Panc1 (cell line): ENCODE measurements around the gene SCP2D1. TPM values are rescaled to one million over a fixed set of nuclear protein-coding genes. Genes with fewer than 3 reads are reported as not detected.

Source experiments
- ATAC-seq: fragments of 200-7000 bp; cut with Tn5 transposase; 2 replicates; pipeline ENCODE4 v1.9.1; 2020; ENCODE audit warnings: mild to moderate bottlenecking, moderate library complexity
- BruUV-seq: library from RNA; stranded (reverse); fragments of 400-500 nt; replicated peaks from 2 replicates; lab custom pipeline; 2021; lab: Mats Ljungman, UMichigan
- CTCF ChIA-PET: fragments of 300-600 bp; sonication (Branson Sonifier 250); formaldehyde crosslinking; loops from one replicate; lab custom pipeline; 2022; ENCODE audit warnings: antibody characterized with exemption; lab: Charles Lee
- POLR2A ChIA-PET: fragments of 300-600 bp; sonication (Branson Sonifier 250); formaldehyde crosslinking; loops from one replicate; lab custom pipeline; 2022; ENCODE audit warnings: antibody characterized with exemption; lab: Charles Lee
- DNase-seq: peaks from one replicate; pipeline ENCODE4 v3.0.0-alpha.2; 2010; ENCODE audit warnings: low read depth, low spot score
- H3K27ac ChIP-seq: 2 replicates; pipeline ENCODE4 v1.5.1; 2011; ENCODE audit warnings: mild to moderate bottlenecking, low read length, inconsistent platforms
- H3K27me3 ChIP-seq: fragments of 200-500 bp; sonication (Bioruptor generic); 2 replicates; pipeline ENCODE4 v1.6.0; 2014; ENCODE audit warnings: low read length, inconsistent platforms; ENCODE audit not compliant: control insufficient read depth, insufficient read depth
- H3K36me3 ChIP-seq: fragments of 200-500 bp; sonication (Bioruptor generic); 2 replicates; pipeline ENCODE4 v1.5.1; 2014; ENCODE audit warnings: inconsistent platforms, mild to moderate bottlenecking, low read length, moderate library complexity; ENCODE audit not compliant: control insufficient read depth, insufficient read depth
- H3K4me1 ChIP-seq: 2 replicates; pipeline ENCODE4 v1.5.1; 2011; ENCODE audit warnings: inconsistent platforms, mild to moderate bottlenecking, low read length, moderate library complexity; ENCODE audit not compliant: control insufficient read depth, insufficient read depth
- H3K4me3 ChIP-seq, 2 experiments: 2 replicates each; pipeline ENCODE4 v1.5.1; 2011 to 2012; ENCODE audit warnings: low read depth in 2 of 2, low read length in 2 of 2, mild to moderate bottlenecking in 2 of 2, inconsistent platforms in 1 of 2, moderate library complexity in 1 of 2
- H3K9me3 ChIP-seq: fragments of 200-500 bp; sonication (Bioruptor generic); 2 replicates; pipeline ENCODE4 v1.5.1; 2014; ENCODE audit warnings: low read depth, mild to moderate bottlenecking, inconsistent platforms, low read length, moderate library complexity; ENCODE audit not compliant: control insufficient read depth, insufficient read depth
- POLR2AphosphoS5 ChIP-seq: IDR thresholded peaks from 2 replicates; pipeline ENCODE4 v1.6.1; 2012; ENCODE audit warnings: mild to moderate bottlenecking, low read depth, low read length, moderate library complexity
- SIN3A ChIP-seq: IDR thresholded peaks from 2 replicates; pipeline ENCODE4 v1.6.1; 2012; ENCODE audit warnings: low read depth, mild to moderate bottlenecking, low read length, moderate library complexity, borderline replicate concordance; ENCODE audit not compliant: insufficient read depth
- TCF7L2 ChIP-seq: IDR thresholded peaks from 2 replicates; pipeline ENCODE4 v1.6.1; 2011; ENCODE audit warnings: mild to moderate bottlenecking, low read depth, low read length, inconsistent platforms
- in situ Hi-C: cut with HindIII; loops from 2 replicates; pipeline ENCODE4 v1.10.0; 2016; ENCODE audit warnings: low sequenced_read_pairs, low pct_unique_long_range_greater_than_20kb
- intact Hi-C: fragments of 100-400 bp; cut with micrococcal nuclease; formaldehyde crosslinking; loops from one replicate; pipeline ENCODE4 v1.10.0; 2022; ENCODE audit not compliant: unreplicated experiment
- total RNA-seq: library from RNA; stranded (reverse); gene quantifications from one replicate; pipeline ENCODE4 v1.2.1, GENCODE V29; 2021; ENCODE audit not compliant: unreplicated experiment
- TF ChIP-seq, protein P1 (sequence below): fragments of 450-650 bp; IDR thresholded peaks from 2 replicates; pipeline ENCODE4 v1.5.1; 2017; ENCODE audit warnings: mild to moderate bottlenecking
- TF ChIP-seq, protein P2 (sequence below), 2 experiments: IDR thresholded peaks; 2 replicates each; pipeline ENCODE4 v1.6.1; 2011 to 2012; ENCODE audit warnings: low read depth in 2 of 2, control low read depth in 1 of 2, low read length in 1 of 2, mild to moderate bottlenecking in 1 of 2, moderate library complexity in 1 of 2; ENCODE audit not compliant: insufficient read depth in 1 of 2

SCP2D1 gene
- total RNA-seq, 1 experiment from 2014 or later, result not detected

DNA sequence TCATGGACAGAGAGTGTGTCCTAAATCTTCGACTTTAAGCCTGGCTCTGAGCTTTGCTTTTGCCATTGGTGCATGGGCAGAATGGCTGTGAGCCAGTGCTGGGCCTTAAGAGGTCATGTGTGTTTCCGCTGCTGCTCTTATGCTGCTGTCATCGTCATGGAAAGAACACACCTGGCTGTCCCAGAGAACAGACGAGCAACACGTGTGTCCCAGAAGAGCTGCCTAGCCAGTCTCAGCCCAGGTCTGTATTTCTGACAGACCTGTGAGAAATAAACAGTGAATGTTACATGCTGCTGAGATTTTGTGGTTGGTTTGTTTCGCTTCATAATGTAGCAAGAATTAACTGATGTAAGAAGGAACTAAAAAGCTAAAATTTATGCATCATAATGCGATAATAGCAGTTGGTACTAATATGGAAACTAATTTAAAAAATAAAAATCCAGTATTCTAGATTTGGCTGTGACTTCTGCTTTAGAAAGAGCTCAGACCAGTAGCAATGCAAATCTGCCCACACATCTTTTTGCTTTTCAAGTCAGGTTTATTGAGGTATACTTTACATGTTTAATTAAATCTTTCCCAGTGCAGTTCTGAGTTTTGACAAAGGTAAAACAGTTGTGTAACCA lies 11.5 kb upstream of the SCP2D1 start:
- DNase-seq (no peak), ATAC-seq (no peak)
- CTCF ChIA-PET, result no interaction called here
- POLR2A ChIA-PET, result no interaction called here
- H3K9me3 ChIP-seq, result no peaks in the 10 kb centered on the region
- no TSS peak for BruUV-seq
- H3K36me3 ChIP-seq, result no peaks in the 10 kb centered on the region
- H3K4me3 ChIP-seq, result no peak overlapping the region
- in situ Hi-C loops, result no loop called here
- no peak for TF ChIP-seq POLR2AphosphoS5
- TF ChIP-seq, protein P1, sequence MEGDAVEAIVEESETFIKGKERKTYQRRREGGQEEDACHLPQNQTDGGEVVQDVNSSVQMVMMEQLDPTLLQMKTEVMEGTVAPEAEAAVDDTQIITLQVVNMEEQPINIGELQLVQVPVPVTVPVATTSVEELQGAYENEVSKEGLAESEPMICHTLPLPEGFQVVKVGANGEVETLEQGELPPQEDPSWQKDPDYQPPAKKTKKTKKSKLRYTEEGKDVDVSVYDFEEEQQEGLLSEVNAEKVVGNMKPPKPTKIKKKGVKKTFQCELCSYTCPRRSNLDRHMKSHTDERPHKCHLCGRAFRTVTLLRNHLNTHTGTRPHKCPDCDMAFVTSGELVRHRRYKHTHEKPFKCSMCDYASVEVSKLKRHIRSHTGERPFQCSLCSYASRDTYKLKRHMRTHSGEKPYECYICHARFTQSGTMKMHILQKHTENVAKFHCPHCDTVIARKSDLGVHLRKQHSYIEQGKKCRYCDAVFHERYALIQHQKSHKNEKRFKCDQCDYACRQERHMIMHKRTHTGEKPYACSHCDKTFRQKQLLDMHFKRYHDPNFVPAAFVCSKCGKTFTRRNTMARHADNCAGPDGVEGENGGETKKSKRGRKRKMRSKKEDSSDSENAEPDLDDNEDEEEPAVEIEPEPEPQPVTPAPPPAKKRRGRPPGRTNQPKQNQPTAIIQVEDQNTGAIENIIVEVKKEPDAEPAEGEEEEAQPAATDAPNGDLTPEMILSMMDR, result no peak
- no peak for TF ChIP-seq SIN3A
- TF ChIP-seq TCF7L2, result no peak
- TF ChIP-seq, protein P2, sequence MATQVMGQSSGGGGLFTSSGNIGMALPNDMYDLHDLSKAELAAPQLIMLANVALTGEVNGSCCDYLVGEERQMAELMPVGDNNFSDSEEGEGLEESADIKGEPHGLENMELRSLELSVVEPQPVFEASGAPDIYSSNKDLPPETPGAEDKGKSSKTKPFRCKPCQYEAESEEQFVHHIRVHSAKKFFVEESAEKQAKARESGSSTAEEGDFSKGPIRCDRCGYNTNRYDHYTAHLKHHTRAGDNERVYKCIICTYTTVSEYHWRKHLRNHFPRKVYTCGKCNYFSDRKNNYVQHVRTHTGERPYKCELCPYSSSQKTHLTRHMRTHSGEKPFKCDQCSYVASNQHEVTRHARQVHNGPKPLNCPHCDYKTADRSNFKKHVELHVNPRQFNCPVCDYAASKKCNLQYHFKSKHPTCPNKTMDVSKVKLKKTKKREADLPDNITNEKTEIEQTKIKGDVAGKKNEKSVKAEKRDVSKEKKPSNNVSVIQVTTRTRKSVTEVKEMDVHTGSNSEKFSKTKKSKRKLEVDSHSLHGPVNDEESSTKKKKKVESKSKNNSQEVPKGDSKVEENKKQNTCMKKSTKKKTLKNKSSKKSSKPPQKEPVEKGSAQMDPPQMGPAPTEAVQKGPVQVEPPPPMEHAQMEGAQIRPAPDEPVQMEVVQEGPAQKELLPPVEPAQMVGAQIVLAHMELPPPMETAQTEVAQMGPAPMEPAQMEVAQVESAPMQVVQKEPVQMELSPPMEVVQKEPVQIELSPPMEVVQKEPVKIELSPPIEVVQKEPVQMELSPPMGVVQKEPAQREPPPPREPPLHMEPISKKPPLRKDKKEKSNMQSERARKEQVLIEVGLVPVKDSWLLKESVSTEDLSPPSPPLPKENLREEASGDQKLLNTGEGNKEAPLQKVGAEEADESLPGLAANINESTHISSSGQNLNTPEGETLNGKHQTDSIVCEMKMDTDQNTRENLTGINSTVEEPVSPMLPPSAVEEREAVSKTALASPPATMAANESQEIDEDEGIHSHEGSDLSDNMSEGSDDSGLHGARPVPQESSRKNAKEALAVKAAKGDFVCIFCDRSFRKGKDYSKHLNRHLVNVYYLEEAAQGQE (IDR thresholded peaks at IDR 0.05; ENCODE audit: insufficient read depth in 1 of 2, low read depth in 2 of 2, low read length in 1 of 2), result no peak
- no peaks in the 10 kb centered on the region for H3K27me3 ChIP-seq
- no peaks in the 10 kb centered on the region for H3K4me1 ChIP-seq
- H3K27ac ChIP-seq, result no peak overlapping the region
- intact Hi-C loops, result no loop called here

DNA sequence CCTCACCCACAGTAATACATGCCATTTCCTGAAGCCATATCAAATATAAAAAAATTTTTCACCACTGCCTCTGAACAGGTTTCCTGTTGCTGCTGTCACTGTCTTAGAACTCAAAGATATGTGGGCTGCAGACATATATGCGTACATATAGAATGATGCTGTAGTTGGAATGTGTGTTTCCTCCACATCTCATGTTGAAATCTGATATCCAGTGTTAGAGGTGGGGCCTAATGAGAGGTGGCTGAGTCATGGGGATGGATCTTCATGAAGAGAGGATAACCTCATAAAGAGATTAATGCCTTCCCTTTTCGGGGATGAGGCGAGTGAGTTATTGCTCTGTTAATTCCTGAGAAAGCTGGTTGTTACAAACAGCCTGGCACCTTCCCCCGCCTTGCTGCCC lies 7.7 kb upstream of the SCP2D1 start:
- TF ChIP-seq POLR2AphosphoS5 (no peak), SIN3A (no peak), TCF7L2 (no peak)
- TF ChIP-seq, protein P2 (IDR thresholded peaks at IDR 0.05; ENCODE audit: insufficient read depth in 1 of 2, low read depth in 2 of 2, low read length in 1 of 2), result no peak
- TF ChIP-seq, protein P1, result no peak

More for the DNA sequence above, 7.7 kb upstream of the SCP2D1 start:
- H3K4me1 ChIP-seq, result no peaks in the 10 kb centered on the region
- H3K27ac ChIP-seq, result no peak overlapping the region
- intact Hi-C loops, result no loop called here
- H3K4me3 ChIP-seq, result no peak overlapping the region
- no peak for ATAC-seq
- no peaks in the 10 kb centered on the region for H3K36me3 ChIP-seq
- no peak for DNase-seq
- BruUV-seq, result no TSS peak
- POLR2A ChIA-PET, result no interaction called here
- CTCF ChIA-PET, result no interaction called here
- no peaks in the 10 kb centered on the region for H3K27me3 ChIP-seq
- no peaks in the 10 kb centered on the region for H3K9me3 ChIP-seq
- in situ Hi-C loops, result no loop called here
